ENCODE data around the gene ACTRT2.
A peak's percentile ranks its signal among the peaks of the same experiment; 100 is the strongest.

The ACTRT2 gene

DNA sequence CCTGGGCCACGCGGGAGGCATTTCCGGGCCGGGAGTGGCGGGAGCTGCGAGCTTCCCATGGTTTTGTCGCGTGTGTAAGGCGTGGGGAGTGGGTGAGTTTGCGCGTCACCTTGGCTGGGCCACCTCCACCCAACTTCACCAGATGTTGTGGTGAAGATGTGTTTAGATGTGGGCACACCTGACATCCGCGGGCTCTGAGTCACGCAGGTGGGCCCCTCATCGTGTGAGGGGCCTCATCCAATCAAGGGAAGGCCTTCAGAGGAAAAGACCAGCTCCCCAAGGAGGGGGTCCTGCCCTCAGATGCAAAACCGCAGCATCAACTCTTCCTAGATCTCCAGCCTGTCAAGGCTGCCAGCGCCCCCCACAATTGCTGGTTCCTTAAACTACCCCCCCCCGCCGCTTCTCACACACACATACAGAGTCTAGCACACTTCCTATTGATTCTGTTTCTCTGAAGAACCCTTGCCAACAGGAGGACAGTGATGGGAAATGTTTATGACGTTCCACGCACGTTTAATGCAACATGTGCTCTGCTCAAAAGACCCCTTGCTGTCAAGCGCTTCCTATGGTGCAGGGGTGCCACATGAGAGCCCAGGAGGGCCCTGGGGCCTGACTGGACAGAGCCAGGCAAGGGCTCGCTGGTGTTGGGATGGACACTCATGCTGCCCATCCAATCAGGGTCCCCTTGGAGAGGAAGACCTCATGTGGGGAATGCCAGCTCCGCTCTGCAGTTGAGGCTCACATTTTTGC lies 11.9 kb downstream of the ACTRT2 start:
- peak; percentile 29 to 33 for DNase-seq

DNA sequence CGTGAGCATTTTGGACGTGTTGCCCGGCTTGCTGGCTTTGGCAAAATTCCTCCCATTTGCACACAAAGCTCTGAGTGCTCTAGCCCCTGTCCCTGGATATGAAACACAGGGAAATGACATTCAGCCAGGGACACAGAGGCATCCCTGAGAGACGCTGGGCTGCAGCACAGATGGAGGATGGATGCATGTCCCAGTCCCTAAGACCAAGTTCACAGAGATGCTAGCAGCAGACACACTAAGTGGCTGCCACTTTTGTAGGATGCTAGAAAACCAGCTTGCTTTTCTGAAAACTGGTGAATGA lies 12.5 kb downstream of the ACTRT2 start:
- DNase-seq = no peak

DNA sequence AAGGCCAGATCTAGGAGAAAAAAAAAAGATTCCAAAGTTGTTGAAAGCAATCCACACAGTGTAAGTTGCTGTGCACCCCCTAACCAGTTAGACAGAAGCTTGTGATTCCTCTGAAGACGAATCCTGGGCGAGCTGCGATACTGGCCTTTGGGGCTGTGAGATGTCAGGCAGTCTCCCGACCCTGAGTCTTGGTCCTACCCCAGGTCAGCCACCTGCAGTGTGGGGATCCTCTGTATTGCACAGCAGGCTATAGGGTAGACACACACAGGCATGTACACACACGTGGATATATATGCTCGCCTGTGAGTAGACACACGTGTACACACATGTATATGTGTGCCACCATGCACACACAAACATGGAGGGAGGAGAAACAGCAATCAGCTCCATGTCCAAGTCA lies 12.9 kb downstream of the ACTRT2 start:
- no peak for DNase-seq

DNA sequence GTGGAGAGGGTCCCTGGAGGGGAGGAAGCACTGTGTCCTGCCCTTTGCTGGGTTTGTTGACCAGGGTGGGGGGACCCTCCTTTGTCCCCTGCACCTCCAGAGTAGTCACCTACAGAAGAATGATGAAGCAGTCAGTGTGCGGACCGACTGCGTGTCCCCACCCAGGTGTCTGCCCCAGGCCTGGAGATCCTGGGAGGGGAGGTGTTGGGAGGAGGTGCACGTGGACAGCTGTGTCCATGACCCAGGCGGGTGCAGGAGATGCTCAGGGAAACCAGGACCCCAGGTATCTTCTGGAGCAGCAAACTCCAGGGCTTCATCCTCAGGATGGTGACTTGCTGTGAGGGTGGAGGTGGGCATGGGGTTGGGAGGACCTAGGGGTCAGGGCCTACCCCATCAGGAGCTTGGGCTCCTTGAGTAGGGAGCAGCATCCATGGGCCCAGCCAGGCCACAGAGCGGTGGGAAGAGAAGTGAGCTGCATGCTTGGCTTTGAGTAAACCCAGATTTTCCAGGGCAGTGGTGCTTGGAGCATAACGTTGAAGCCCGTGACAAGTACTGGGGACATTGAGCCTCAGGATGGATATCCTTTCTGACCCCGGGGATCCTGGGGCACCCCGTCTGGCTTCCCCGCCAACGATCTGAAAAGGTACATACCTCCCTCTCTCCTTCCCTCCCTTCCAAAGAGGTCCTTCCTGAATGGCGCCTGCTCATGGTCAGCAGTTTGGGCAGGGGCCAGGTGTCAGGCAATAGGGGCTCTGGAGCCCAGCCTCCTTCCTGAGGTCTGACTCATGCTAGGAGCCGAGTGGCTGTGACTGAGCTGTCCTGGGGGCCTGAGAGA lies 13.7 kb downstream of the ACTRT2 start:
- no peak for DNase-seq

DNA sequence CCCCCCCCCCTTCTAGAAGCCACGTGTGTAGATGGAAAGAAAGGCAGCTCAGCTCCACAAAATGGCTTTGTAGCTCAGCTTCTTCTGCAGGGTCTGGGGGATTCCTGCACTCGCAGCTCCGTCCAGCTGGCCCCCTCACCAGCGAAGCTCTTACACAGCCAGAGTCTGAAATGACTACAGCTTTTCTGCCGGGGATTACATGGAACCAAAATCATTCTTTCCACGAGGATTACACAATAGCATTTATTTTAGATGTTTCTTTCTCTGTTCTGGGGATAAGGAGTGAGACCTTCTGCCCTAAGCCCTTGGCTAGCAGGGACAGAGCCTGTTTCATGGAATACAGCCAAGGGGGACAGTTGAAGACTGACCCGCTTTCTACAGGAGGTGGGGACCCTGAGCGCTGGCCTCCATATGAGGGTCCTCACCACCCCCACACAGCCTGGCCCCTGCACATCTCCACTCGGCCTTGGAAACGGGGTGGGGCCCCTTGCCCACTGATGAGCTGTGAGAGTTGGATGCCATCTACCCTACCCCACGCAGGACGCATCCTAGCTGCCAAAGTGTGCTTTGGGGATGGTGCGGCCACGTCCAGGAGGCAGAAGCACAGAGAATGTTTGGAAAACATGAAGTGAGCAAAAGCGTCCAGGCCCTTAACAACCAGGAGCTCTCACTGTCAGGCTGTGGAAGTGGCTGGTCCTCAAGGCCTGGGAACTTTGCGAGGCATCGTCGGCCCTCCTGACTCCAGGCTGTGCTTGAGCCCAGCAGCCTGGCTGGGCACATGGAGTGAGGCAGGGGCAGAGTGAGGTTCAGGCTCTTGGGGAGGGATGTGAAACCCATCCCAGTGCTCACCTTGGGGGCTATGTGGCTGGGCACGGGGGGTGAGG lies 14.5 kb downstream of the ACTRT2 start:
- DNase-seq = no peak

DNA sequence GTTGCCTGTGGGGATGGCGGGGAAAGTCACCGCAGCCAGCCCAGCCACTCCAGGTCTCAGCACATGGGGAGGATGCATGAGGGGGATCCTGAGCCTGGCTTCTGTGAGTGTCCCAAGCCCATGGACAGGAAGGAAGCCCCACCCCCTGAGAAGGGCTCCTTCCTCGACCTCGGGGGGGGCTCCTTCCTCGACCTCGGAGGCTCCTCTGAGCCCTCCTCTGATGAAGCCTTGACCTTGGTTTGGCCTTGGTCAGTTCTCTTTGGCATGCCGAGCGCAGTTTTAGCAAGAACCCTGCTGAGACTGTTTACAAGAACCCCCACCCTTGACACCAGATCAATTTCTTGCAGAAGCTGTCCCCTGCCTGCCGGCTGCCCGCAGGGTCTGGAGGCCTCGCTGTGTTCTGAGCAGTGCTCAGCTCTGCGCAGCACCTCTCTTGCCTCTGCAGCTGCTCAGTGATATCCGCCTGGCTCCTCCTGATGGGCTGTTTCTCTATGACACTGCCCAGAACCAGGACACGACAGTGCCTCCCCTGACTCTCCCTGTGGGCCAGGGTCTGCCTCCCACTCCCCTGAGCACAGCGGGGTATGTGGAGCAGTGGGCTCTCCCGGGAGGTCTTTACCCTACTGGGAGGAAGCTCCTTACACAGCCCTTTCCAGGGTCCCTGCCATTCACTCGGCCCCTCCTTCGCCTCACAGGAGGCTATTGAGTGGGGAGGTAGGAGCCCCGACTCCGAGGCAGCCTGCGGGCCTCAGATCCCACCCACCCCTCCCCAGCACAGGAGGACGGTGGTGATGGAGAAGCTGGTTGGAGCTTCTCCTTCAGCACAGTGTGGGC lies 15.4 kb downstream of the ACTRT2 start:
- DNase-seq = no peak

DNA sequence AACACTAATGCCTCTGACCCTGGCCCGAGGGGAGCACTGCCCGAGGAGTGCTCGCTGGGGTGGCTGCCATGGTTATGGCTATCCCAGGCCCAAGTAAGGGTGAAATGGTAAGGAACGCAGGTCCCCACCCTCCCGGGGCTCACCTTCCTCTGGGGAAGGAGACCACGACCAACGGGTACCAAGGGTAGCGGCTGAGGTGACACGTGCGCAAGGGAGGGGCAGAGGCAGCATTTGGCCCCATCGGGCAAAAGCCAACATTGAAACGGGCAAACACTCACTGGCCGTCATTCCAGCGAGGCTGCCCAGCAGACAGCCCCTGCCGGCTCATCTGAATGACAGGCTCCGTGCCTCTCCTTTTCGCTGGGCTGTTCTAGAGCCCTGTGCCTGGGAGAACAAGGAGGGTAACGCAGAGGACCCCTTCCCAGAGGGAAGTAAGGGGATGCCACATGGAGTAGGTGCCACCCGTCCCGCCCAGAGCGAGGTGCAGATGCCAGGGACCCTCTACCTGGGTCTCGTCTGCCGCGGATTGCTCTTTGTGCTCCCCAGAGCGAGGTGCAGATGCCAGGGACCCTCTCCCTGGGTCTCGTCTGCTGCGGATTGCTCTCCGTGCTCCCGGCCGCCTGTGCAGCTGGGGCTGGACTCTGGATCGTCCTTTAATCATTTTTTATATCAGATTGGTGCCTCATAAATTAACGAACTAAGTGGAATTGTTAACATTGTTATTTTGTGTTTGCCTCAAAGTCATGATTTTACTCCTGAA lies 16.2 kb downstream of the ACTRT2 start:
- no peak for DNase-seq

DNA sequence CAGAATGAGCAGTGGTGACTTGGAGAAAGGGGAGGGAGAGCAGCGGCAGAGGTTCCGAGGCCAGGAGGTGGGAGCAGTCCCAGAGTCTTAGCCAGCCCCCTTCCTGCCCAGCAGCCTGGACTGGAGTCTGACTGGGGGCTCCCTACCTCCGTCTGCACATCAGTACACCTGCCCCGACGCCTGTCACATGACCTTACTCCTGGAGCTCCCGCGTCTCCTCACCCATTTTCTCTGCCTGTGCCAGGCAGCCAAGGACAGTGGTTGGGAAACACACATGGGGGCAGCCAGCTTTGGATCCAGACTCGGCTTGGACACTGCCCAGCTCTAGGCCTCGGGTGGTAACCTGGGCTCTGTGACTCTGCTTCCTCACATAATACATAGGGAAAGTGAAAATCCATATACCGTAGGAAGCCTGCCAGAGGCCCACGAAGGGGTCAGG lies 16.9 kb downstream of the ACTRT2 start:
- no peak for DNase-seq

DNA sequence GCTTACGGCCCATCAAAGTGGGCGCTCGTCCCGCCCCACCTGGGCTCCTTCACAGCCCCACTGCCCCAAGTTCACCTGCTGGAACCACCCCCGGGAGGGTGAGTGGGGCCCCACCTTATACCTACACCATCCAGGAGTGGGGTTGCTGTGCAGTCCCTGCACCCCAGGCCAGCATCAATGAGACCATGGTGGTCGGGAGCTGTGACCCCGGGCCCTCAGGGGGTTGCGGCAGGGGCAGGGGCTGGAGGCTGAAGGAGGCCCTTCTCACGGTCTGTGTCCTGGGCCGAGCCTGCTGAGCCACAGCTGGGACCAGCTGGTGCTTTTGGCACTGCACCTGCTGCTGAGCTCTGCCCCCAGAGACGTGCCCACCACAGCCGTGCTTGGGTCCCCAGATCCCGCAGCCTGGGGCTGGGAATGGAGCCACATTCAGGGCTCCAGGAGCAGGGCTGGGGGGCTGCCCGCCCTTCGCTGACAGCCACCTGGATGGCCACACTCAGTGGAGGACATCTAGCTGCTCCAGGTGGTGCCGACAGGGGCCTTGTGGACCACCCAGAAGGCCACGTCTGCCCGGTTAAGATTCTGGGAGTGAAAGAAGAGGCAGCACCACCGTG lies 17.4 kb downstream of the ACTRT2 start:
- no peak for DNase-seq

DNA sequence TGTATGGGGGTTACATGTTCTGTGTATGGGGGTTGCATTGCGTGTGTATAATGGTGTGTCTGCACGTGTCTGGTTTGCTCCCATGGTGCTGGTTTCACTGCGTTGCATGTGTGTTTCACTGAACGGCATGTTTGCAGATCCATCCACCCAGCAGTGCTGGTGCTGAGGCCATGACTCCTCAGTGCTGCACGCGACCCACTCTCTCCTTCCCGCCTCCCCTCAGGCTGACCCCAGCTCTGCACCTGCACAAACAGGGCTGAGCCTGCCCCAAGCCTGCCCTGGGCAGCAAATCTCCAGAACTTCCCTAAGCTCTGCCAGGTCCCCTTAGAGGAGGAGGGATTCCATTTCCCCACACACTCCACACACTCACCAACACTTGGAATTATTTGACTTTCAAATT lies 18.7 kb downstream of the ACTRT2 start:
- no peak for DNase-seq

DNA sequence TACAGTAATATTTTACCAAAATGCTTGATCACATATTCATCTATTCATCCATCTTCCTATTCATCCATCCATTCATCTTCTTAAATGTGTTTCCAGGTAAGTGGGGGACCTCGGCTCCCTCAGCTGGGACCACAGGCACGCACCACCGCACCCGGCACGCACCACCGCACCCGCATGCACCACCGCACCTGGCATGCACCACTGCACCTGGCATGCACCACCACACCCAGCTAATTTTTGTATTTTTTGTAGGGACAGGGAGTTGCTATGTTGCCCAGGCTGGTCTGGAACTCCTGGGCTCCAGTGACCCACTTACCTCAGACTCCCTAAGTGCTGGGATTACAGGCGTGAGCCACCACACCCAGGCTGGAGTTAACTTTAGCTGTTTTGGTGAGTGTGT lies 21.2 kb downstream of the ACTRT2 start:
- DNase-seq = no peak

DNA sequence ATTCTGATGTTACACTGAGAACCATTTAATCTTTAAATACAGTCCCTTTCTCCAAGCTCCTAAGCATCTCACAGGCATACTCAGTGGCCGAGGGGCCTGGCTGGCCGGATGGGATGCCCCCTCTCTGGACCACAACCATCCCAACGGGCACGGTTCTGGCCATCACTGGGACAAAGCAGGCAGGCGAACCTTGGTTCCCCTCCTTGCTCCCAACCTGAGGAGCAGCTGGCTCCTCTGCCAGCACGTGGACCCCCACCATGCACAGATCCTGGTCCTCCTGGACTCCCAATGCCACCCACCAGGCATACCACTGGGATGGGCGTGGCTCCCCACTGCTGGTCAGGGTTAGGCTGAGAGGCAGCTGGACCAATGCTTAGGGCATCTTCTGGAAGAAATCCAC lies 27.9 kb downstream of the ACTRT2 start:
- DNase-seq = no peak

DNA sequence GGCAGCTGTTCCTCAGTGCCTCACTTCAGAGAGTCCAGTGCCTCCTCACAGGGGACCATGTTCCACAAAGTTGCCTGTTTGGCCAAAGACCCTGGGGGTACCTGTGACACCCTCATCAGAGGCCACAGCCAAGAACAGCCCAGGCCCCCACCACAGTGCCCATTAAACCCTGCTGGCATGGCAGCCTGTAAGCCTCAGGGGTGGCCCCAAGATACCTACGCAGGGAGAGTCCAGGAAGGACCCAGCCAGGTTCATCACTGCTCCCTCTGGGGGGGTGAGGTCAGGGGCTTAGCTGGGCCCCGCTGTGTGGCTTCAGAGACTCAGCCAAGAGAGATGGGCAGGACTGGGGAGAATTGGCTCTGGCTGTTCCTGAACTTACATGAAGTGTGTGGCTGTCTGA lies 28.6 kb downstream of the ACTRT2 start:
- no peak for DNase-seq

DNA sequence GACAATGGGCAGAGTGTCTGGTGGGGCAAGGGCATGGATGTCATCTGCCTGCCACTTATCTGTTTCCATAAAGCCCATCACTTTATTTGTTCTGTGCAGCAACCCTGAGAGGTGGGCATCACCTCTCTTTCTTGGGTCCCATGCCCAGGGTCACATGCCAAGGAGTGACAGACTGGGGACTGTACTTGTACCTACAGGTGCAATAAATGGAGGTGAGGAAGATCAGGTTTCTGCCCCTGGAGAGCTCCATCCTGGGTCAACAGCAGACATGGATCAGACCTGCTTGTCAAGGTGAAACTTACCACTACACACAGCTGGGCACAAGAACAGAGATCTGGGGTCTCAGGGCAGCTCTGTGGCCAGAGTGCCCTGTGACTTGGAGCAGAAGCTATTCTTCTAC lies 29.3 kb downstream of the ACTRT2 start:
- DNase-seq = no peak

DNA sequence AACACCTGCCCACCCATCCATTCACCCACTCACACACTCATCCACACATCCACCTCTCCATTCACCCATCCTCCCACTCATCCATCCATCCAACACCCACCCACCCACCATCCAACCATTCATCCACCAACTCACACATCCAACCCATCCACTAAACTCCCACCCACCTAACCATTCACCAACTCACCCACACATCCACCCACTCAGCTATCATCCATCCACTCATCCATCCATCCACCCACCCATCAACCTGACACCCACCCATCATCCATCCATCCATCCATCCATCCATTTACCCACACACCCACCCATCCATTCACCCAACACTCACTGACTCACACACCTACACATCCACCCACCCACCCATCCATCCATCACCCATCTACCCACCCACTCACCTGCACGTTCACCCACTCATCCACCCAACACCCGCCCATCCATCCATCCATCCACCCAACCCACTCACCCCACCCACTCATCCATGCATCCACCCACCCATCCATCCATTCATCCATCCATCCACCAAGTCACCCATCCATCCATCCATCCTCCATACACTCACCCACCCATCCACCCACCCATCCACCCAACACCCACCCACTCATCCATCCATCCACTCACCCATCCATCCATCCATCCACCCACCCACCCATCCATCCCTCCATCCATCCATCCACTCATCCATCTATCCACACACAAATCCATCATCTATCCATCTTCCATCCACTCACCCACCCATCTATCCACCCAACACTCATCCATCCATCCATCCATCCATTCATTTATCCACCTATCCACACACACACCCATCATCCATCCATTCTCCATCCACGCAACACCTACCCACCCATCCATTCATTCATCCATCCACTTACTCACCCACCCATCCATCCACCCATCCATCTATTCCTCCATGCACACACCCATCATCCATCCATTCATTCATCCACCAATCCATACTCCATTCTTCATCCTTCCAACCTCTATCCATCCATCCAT lies 30.3 kb downstream of the ACTRT2 start:
- DNase-seq = no peak

DNA sequence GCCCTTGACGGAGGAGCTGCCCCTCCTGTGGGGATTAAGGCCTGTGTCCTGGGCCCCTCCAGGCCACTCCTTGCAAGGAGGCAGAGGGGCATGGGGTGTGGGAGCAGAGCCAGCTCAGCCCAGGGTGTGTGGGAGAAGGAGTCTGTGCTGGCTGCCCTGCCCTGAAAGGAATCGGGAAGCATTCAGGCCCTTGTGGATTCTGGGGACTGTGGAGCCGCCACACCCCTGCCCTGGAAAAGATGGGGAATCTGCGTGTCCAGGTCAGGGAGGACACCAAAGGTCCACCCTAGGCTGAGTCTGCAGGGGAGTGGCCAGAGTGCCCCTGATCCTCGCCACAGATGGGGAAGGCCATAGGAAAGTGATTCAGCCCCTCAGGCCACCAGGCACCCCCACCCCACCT lies 31.2 kb downstream of the ACTRT2 start:
- DNase-seq = no peak

DNA sequence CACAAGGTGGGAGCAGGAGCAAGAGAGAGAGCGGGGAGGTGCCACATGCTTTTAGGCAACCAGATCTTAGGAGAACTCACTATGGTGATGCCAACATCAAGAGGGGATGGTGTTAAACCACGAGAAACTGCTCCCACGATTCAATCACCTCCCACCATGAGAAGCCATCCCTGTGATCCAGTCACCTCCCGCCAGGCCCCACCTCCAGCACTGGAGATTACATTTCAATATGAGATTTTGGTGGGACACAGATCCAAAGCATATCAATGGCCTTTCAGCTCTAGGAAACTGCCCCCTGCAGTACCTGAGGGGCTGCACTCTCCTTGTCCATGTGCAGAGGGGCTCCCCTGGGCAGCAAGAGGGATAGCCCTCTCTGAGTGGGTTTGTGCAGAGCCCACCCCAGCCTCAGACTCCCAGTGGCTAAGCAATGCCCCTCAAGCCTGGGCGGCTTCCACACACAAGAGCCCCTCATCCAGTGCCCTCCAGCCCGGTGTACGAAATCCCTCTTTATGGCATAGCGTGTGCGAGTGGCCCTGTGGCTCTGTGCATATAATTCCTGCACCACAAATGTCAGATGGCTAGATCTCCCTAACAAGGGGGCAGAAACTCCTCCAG lies 32.2 kb downstream of the ACTRT2 start:
- DNase-seq = no peak

DNA sequence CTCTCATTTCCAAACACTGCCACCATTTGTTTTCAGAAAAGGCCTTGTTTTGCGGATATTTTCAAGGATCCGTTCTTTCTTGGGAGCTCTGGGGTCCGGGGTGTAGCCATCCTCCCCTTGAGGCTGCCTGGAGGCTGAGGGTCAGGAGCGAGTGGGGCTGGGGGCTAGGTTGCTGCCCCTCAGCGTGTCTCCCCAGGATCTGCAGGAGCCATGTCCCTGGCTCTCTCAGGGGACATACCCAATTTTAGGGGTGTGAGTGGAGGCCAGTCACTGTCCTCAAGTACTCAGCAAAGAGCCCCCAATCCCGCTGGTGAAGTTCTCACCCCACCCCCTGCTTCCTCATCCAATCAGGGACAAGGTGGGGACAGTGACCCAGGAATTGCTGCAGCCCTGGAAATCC lies 32.7 kb downstream of the ACTRT2 start:
- DNase-seq = no peak

DNA sequence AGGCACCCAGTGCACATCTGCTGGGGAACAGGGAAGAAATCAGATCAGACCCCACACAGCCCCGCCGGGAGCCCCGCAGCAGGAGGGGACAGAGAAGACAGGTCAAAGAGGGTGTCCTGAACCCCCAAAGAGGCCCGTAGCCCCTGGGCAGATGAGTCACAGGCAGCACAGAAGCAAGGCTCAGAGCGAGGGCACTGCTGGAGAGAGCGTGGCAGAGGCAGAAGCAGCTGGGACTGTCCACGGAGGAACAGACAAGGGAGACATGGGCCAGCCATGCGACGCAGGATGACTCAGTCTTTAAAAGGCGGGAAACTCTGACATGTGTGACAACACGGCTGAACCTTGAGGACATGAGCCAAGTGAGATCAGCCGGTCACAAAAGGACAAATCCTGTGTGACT lies 33.2 kb downstream of the ACTRT2 start:
- no peak for DNase-seq

DNA sequence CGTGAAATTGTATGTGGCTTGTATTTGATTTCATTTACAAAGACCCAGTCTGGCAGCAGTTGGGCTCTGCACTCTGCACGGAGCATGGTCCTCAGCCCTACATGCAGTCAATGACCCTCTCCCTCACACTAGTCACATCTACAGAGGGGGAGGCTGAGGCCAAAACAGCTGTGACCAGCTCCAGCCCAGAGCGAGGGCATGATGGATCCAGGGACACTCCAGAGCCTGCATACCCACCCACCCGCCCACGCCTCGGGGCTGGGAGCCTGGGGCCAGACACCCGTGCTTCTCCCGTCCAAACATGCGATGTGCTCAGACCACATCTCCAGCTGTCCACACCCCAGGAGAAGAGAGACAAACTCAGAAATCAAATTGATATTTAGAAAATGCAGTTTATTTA lies 33.8 kb downstream of the ACTRT2 start:
- no peak for DNase-seq

Data from activated T-cell treated with anti-CD3 and anti-CD28 coated beads, Interleukin-2, amount 50 U/mL, for 48 hours (primary cell).